Activated CD4-positive, alpha-beta T cell treated with anti-CD3 and anti-CD28 coated beads for 48 hours (primary cell): ENCODE measurements around the gene GALNT13.

ENCODE experiments used
- DNase-seq: peaks from one replicate; pipeline ENCODE4 v3.0.0-alpha.2; 2020

The GALNT13 gene

GRCh38 chr2:154229966-154230365, 358.2 kb downstream of the GALNT13 start:
- DNase-seq = no peak

GRCh38 chr2:154231021-154231420, 359.3 kb downstream of the GALNT13 start:
- DNase-seq = no peak

GRCh38 chr2:154233231-154233630, 361.5 kb downstream of the GALNT13 start:
- no peak for DNase-seq

GRCh38 chr2:154238252-154238651, 366.5 kb downstream of the GALNT13 start:
- no peak for DNase-seq

GRCh38 chr2:154240316-154240715, 368.6 kb downstream of the GALNT13 start:
- no peak for DNase-seq

GRCh38 chr2:154240921-154241379, 369.2 kb downstream of the GALNT13 start:
- DNase-seq = no peak

- no peak for DNase-seq
Observed at GRCh38 chr2:154242687-154243086, 371.0 kb downstream of the GALNT13 start.

GRCh38 chr2:154243685-154244084, 372.0 kb downstream of the GALNT13 start:
- no peak for DNase-seq

GRCh38 chr2:154244932-154245331, 373.2 kb downstream of the GALNT13 start:
- DNase-seq = no peak

GRCh38 chr2:154247503-154247902, 375.8 kb downstream of the GALNT13 start:
- DNase-seq = no peak

GRCh38 chr2:154256136-154256535, 384.4 kb downstream of the GALNT13 start:
- no peak for DNase-seq

GRCh38 chr2:154259030-154259429, 387.3 kb downstream of the GALNT13 start:
- no peak for DNase-seq

GRCh38 chr2:154261473-154262027, 389.8 kb downstream of the GALNT13 start:
- no peak for DNase-seq

GRCh38 chr2:154263206-154263605, 391.5 kb downstream of the GALNT13 start:
- no peak for DNase-seq

GRCh38 chr2:154264024-154264423, 392.3 kb downstream of the GALNT13 start:
- DNase-seq = no peak

GRCh38 chr2:154267983-154268382, 396.3 kb downstream of the GALNT13 start:
- DNase-seq = no peak

GRCh38 chr2:154280543-154280942, 408.8 kb downstream of the GALNT13 start:
- no peak for DNase-seq

GRCh38 chr2:154289870-154290269, 418.1 kb downstream of the GALNT13 start:
- no peak for DNase-seq

- DNase-seq = no peak
Observed at GRCh38 chr2:154291511-154291910, 419.8 kb downstream of the GALNT13 start.

- DNase-seq = no peak
Observed at GRCh38 chr2:154291927-154292326, 420.2 kb downstream of the GALNT13 start.

- DNase-seq = no peak
Observed at GRCh38 chr2:154293864-154294263, 422.1 kb downstream of the GALNT13 start.

GRCh38 chr2:154306266-154306970, 434.7 kb downstream of the GALNT13 start:
- DNase-seq = no peak

- DNase-seq = no peak
Observed at GRCh38 chr2:154307007-154307406, 435.3 kb downstream of the GALNT13 start.

- DNase-seq = no peak
Observed at GRCh38 chr2:154324601-154325000, 452.9 kb downstream of the GALNT13 start.

GRCh38 chr2:154329510-154329909, 457.8 kb downstream of the GALNT13 start:
- no peak for DNase-seq
